D721Med (cell line): ENCODE data around the gene FLT1.

Experiments
- DNase-seq: peaks from one replicate; pipeline ENCODE4 v3.0.0; 2011; ENCODE audit warnings: low spot score; ENCODE audit not compliant: insufficient read length
- FAIRE-seq: peaks from 2 replicates; lab custom pipeline; 2011; peaks lifted over from hg19 to GRCh38; lab: Jason Lieb, UNC
- CTCF ChIP-seq: IDR thresholded peaks from 2 replicates; pipeline ENCODE4 v1.5.1; 2012; ENCODE audit warnings: mild to moderate bottlenecking, control low read depth; ENCODE audit not compliant: insufficient read depth; ENCODE audit errors: missing control alignments

Gene FLT1

GRCh38 chr13:28258417-28258816 lies 236.5 kb downstream of the FLT1 start:
- TF ChIP-seq CTCF: no peak
- DNase-seq (no peak), FAIRE-seq (no peak)

- DNase-seq (no peak), FAIRE-seq (no peak)
- no peak for TF ChIP-seq CTCF
Observed at GRCh38 chr13:28257305-28257704, 237.6 kb downstream of the FLT1 start.

- FAIRE-seq (no peak), DNase-seq (no peak)
- TF ChIP-seq CTCF: no peak
Observed at GRCh38 chr13:28252547-28252946, 242.4 kb downstream of the FLT1 start.

GRCh38 chr13:28251466-28251865 lies 243.5 kb downstream of the FLT1 start:
- DNase-seq (no peak), FAIRE-seq (no peak)
- TF ChIP-seq CTCF: no peak

- DNase-seq (no peak), FAIRE-seq (no peak)
- no peak for TF ChIP-seq CTCF
Observed at GRCh38 chr13:28250542-28250941, 244.4 kb downstream of the FLT1 start.
